SK-N-SH (cell line): Measurements from ENCODE around the gene PLEKHM2.

Experiments used
- CTCF ChIP-seq: fragments of 200-600 bp; sonication (generic); IDR thresholded peaks from 2 replicates; pipeline ENCODE4 v1.6.1; 2017; ENCODE audit warnings: antibody characterized with exemption, mild to moderate bottlenecking, moderate library complexity
- EP300 ChIP-seq, 2 experiments: IDR thresholded peaks; 2 replicates each; pipeline versions ENCODE4 v1.4.0 to v1.6.1; 2012; ENCODE audit warnings: borderline replicate concordance in 1 of 2, low read depth in 1 of 2, low read length in 1 of 2
- FOSL2 ChIP-seq: IDR thresholded peaks from 2 replicates; pipeline ENCODE4 v1.4.0; 2012; ENCODE audit warnings: low read depth, mild to moderate bottlenecking, moderate library complexity, borderline replicate concordance
- MXI1 ChIP-seq: IDR thresholded peaks from 2 replicates; pipeline ENCODE4 v1.6.1; 2012; ENCODE audit warnings: mild to moderate bottlenecking, low read depth, low read length, improper control_type of control experiment
- NRF1 ChIP-seq: IDR thresholded peaks from 2 replicates; pipeline ENCODE4 v1.6.1; 2012; ENCODE audit warnings: low read depth, mild to moderate bottlenecking, low read length
- REST ChIP-seq: IDR thresholded peaks from 2 replicates; pipeline ENCODE4 v1.6.1; 2012; ENCODE audit warnings: mild to moderate bottlenecking, low read depth, low read length, moderate library complexity
- RXRA ChIP-seq: IDR thresholded peaks from 2 replicates; pipeline ENCODE4 v1.4.0; 2012; ENCODE audit warnings: low read depth, mild to moderate bottlenecking, borderline replicate concordance
- TCF12 ChIP-seq: IDR thresholded peaks from 2 replicates; pipeline ENCODE4 v1.4.0; 2012
- USF2 ChIP-seq: fragments of 150-350 bp; IDR thresholded peaks from 2 replicates; pipeline ENCODE4 v1.6.1; 2017; ENCODE audit warnings: antibody characterized with exemption, low read length, low read depth, borderline replicate concordance

GRCh38 chr1:15755646-15756040 is 71.5 kb downstream of the PLEKHM2 start:
- TF ChIP-seq TCF12: no peak
- no peak for TF ChIP-seq RXRA
- no peak for TF ChIP-seq NRF1
- no peak for TF ChIP-seq EP300 (IDR thresholded peaks at IDR 0.05; ENCODE audit: borderline replicate concordance in 1 of 2, low read depth in 1 of 2, low read length in 1 of 2)
- TF ChIP-seq USF2: no peak
- TF ChIP-seq CTCF: no peak
- no peak for TF ChIP-seq REST
- no peak for TF ChIP-seq FOSL2
- no peak for TF ChIP-seq MXI1
